Dermis blood vessel endothelial cell (primary cell): ENCODE results near the gene VRK1. TPM values are rescaled to one million over a fixed set of nuclear protein-coding genes. Genes with fewer than 3 reads are reported as not detected.
A peak's percentile ranks its signal among the peaks of the same experiment; 100 is the strongest.

Source experiments
- DNase-seq: peaks from one replicate; pipeline ENCODE4 v3.0.0; 2010
- total RNA-seq: library from RNA; depleted of rRNA; stranded (reverse); fragments of >200 nt; gene quantifications from 2 replicates; pipeline ENCODE4 v1.2.3, GENCODE V29; 2014

VRK1 gene
- total RNA-seq, 1 donor from 2014 or later = 41.2 TPM

- DNase-seq = no peak
Observed at GRCh38 chr14:96889091-96889490, 91.9 kb downstream of the VRK1 start.

- no peak for DNase-seq
Observed at GRCh38 chr14:96893966-96894622, 96.9 kb downstream of the VRK1 start.

GRCh38 chr14:96894966-96895365, 97.8 kb downstream of the VRK1 start:
- DNase-seq = no peak

GRCh38 chr14:96895658-96896271, 98.6 kb downstream of the VRK1 start:
- DNase-seq = no peak

DNA sequence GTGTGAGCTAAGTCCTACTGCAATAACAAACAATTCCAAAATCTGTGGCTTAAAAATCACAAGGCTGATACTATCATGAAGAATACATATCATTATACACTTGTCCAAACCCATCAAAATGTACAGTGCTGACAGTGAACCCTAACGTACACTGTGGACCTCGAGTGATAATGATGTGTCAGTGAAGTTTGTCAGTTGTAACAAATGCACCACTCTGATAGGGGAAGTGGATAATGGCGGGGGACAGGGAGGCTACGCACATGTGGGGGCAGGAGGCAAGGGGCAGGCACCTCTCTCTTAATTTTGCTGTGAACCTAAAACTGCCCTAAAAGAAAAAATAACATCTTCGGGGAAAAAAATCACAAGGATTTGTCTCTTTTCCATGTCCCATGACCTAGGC, 100.0 kb downstream of the VRK1 start:
- no peak for DNase-seq

- no peak for DNase-seq
Observed at GRCh38 chr14:96901227-96901626, 104.0 kb downstream of the VRK1 start.

- no peak for DNase-seq
Observed at GRCh38 chr14:96902004-96902403, 104.8 kb downstream of the VRK1 start.

DNA sequence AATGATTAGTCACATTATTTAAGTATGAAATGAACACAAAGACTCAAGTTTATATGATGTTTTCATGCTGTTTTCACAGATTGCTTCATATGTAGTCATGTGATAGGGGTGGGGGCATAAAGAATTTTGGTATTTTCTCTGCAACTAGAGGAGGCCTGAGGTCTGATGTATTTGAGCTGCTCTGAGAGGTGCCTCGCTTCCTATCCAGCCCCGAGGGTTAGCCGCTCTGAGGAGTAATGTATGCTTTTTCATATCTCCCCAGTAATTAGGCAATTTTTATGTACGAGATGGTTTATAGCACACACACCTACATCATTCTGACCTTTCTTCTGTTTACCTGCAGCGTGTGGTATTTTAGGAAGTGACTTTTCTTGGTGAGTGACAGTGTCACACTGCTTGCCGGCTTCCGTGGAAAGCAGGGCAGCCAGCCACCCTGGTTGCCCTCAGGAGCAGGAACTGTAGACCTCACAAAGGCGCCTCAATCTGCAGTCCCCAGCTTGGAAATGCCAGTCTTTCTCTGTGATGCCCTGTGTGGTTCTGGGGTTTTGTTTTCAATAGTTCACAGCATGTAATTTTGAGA, 106.4 kb downstream of the VRK1 start:
- DNase-seq = no peak

DNA sequence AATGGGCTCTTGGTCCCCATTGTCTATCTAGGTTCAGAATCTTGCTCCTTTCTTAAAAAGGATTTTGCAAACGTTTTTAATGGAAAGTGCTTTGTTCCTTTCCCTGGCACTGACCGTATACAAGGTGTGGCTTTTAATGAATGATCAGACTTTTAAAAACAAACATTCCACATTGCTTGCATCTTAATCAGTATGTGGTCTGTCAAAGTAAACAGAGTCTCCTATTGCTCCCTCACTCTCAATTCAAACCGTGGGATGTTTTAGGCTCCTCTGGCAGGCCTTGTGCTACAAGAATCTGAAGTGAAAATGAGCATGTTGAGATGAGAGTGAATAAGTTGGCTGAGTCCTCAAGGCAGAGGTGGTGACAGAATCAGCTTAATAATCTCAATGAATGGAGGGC, 107.0 kb downstream of the VRK1 start:
- no peak for DNase-seq

- no peak for DNase-seq
Observed at GRCh38 chr14:96905065-96905464, 107.9 kb downstream of the VRK1 start.

DNA sequence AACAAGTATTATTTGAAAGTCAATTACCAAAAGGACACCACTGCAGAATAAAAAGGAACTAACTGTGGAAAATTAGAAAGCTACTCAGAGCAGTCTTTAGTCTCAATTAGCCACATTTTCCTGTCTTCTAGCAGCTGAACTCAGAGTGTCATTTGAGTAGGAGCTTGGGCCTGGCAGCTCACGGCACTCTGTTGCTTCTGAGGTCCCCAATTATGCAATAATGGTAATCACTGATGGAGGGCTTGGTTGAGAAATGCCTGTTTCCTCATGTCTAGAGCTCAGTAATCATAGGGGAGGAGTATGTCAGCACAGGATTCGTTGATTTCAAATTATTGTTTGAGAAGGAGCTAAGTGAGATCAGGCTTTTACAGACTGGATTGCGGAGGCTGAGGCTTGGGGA, 108.6 kb downstream of the VRK1 start:
- no peak for DNase-seq

- no peak for DNase-seq
Observed at GRCh38 chr14:96906434-96906833, 109.3 kb downstream of the VRK1 start.

DNA sequence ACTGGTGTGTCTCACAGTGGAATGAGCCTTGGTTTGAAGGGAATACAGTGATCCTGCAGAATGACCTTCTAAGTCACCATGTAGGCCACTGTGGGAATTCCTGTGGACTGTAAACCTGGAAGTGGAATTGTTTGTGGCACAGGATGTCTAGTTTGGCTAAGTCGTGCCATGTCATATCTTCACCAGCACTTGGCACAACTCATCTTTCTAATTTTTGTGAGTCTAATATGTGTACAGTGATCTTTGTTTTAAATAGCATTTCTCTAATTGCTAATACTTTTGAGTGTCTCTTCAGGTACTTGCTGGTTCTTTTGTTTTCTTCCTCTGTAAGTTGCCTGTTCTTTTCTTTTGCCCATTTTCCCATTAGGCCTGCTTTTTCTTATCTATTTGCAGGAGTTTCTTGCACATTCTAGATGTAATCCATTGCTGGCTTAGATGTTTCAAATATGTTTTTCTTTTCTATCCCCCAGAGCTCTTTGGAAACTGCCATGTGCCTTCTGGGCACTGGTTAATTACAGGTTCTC, 112.7 kb downstream of the VRK1 start:
- no peak for DNase-seq

DNA sequence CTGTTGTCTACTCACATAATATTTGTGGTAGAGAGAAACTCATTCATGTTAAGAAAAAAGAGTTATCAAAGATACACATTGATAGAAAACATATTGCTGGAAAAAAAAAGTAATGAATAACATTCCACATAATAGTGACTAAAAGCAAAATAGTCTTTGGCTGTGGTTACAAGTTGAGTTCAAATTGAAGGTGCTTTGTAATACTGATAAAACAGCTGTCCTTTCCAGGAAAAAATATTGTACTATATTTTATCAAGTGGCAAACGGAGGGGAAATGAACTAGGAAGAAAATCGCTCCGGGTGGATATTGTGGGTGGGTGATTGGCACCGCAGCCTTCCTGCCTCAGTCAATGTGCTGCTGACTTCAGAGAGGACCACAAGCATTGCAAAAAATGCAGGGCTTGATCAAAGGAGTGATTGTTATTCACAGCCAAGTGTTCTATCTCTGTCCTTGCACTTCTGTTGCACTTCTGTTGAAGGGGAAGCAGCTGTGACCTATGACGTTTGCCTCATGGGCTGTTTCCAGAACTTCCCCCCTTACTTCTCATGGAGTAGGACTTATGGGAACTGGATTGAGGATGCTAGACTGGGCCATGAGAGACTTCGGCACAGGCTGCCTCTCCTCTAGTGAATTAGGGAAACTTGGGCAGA, 114.4 kb downstream of the VRK1 start:
- DNase-seq = peak; percentile 22

GRCh38 chr14:96914571-96915128, 117.5 kb downstream of the VRK1 start:
- no peak for DNase-seq

- no peak for DNase-seq
Observed at GRCh38 chr14:96915478-96915877, 118.3 kb downstream of the VRK1 start.

- no peak for DNase-seq
Observed at GRCh38 chr14:96916751-96917150, 119.6 kb downstream of the VRK1 start.

DNA sequence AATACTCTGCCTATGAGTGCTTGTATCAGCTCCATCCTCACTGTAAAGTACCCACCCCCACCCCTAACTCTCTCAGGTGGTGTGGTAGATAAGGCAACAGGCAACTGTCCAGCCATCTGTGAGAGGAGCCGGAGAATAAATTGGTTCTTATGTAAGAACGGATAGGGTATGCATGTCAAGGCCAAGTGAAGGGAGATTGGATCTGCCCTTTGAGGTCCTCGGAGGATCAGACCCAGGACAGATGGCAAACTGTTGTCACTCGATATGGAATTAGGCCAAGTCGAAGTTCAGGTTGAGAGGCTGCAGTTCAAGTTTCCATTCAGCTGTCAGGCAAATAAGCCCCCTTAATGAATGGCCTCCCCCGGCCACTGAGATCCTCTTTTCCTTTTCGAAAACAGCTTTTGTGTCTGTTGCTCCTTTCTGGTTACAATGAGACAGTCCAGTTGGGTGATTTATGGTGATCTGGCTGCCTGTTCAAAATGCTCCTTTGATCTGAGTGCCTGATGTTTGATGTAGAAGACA, 120.3 kb downstream of the VRK1 start:
- DNase-seq = no peak

DNA sequence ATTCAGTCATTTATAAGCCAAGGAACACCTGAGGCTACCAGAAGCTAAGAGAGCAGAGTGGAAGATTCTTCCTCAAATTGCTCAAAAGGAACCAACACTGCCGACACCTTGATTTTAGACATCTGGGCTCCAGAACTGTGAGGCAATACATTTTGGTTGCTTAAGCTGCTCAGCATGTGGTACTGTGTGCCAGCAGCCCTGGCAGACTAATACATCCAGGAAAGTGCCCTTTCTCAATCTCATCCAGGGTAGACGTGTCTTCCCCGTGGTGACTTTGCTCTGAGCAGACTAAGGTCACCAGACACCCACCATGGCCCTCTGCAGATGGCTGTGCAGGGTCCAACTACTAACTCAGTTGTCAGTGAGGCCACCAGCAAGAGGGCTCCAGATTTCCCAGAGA, 122.8 kb downstream of the VRK1 start:
- no peak for DNase-seq

DNA sequence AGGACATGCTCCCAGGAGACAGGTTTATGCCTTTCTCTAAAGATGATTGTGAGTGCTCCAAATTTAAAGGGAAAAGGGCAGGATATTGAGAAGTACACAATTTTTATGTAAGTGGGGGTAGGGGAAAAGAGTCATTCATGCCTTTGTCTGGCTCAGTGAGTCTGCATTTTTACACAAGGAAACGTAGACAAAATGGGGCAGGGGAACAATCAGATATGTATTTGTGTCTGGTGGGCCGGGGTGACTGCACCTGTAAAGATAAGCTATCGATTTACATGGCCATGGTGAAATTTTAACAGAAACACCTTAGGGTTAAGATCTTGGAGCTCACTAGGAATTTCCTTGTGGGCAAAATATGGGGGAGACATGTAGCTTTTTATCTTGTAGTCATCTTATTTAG, 123.6 kb downstream of the VRK1 start:
- no peak for DNase-seq

DNA sequence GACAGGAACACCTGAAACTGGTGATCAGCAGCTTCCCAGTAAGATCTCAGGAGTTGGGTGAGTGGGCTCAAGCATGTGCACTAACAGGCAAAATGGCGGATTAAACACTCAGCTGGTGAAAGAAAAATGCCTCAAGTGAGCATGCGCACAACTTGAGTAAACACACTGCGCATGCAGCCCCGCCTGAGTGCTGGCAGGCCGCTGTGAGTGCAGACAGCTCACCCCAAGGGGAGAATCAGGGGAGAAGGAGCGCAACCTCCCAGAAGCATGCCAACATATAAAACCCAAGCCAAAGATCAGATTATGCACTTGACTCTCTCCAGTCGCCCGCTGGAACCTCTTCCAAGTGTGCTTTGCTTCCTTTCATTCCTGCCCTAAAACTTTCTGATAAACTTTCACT, 125.8 kb downstream of the VRK1 start:
- DNase-seq = no peak

DNA sequence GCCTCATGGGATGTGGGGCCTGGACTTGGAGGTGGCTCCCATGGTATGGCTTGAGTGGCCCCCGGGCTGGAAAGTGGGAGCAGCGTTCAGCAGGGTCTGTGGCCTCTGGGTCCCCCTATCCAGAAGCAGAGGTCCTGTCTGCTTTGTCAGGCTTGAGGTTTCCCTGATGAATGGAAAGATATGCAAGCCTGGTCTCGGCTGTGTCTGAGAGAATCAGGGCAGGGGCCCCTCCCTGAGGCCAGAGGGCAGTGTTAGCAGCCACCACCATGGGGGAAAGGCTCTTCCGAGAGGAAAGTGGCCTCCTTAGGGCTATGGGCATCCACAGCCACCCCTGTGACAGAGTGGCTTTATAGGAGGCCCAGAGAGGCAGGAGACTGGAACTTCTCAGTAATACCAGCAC, 128.2 kb downstream of the VRK1 start:
- DNase-seq = no peak

DNA sequence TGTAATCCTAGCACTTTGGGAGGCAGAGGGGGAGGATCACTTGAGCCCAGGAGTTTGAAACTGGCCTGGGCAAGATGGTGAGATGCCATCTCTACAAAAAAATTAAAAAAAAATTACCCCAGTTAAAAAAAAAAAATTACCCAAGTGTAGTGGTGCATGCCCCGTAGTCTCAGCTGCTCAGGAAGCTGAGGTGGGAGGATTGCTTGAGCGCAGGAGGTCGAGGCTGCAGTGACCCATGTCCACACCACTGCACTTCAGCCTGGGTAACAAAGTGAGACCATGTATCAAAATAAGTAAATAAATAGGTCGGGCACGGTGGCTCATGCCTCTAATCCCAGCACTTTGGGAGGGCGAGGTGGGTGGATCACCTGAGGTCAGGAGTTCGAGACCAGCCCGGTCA, 128.8 kb downstream of the VRK1 start:
- DNase-seq = no peak
